T-cell (primary cell): ENCODE results near the gene IFITM10. TPM values are rescaled to one million over a fixed set of nuclear protein-coding genes. Genes with fewer than 3 reads are reported as not detected.

ENCODE experiments used
- ATAC-seq, 4 experiments: fragments of 200-7000 bp in 3 of 4; fragments of 150-1000 bp in 1 of 4; cut with Tn5 transposase; replicated peaks in 1 of 4; 1 replicate in 3 of 4; 2 replicates in 1 of 4; pipeline ENCODE4 v1.10.0; 2021; ENCODE audit warnings: moderate library complexity in 3 of 4, mild to moderate bottlenecking in 2 of 4, moderate number of reproducible peaks in 1 of 4
- CTCF ChIA-PET, 2 donors: fragments of 300-600 bp; sonication (Branson Sonifier 250); formaldehyde crosslinking; loops; one replicate each; lab custom pipeline; 2022; ENCODE audit warnings: antibody characterized with exemption in 2 of 2; lab: Charles Lee
- POLR2A ChIA-PET, 2 donors: fragments of 300-600 bp; sonication (Branson Sonifier 250); formaldehyde crosslinking; loops; one replicate each; lab custom pipeline; 2022; ENCODE audit warnings: antibody characterized with exemption in 2 of 2; lab: Charles Lee
- DNase-seq, 35 experiments: peaks; one replicate each; pipeline versions ENCODE4 v3.0.0 to v3.0.0-alpha.2; 2013 to 2023
- H3K27ac ChIP-seq: one replicate; pipeline ENCODE4 v1.5.1; 2013; ENCODE audit warnings: low read length
- H3K27me3 ChIP-seq, 2 experiments: replicated peaks in 1 of 2; 1 replicate in 1 of 2; 2 replicates in 1 of 2; pipeline versions ENCODE4 v1.6.1 to v1.7.0; 2013; ENCODE audit warnings: low read length in 1 of 2, mixed read lengths in 1 of 2; ENCODE audit not compliant: control insufficient read depth in 2 of 2, insufficient read depth in 2 of 2; ENCODE audit errors: extremely low read depth in 1 of 2
- H3K36me3 ChIP-seq, 2 donors: 1 replicate in 1 of 2; 2 replicates in 1 of 2; pipeline versions ENCODE4 v1.6.1 to v1.7.0; 2013; ENCODE audit warnings: low read length in 1 of 2; ENCODE audit not compliant: control insufficient read depth in 2 of 2, insufficient read depth in 1 of 2; ENCODE audit errors: extremely low read depth in 1 of 2
- H3K4me1 ChIP-seq, 2 experiments: 1 replicate in 1 of 2; 2 replicates in 1 of 2; pipeline versions ENCODE4 v1.6.1 to v1.7.0; 2013; ENCODE audit warnings: low read length in 2 of 2, mixed read lengths in 1 of 2; ENCODE audit not compliant: insufficient read depth in 2 of 2, control insufficient read depth in 1 of 2; ENCODE audit errors: extremely low read depth in 1 of 2
- H3K4me3 ChIP-seq, 2 donors: 1 replicate in 1 of 2; 2 replicates in 1 of 2; pipeline versions ENCODE4 v1.5.1 to v1.7.0; 2013; ENCODE audit warnings: mild to moderate bottlenecking in 2 of 2, low read length in 1 of 2, moderate library complexity in 1 of 2; ENCODE audit not compliant: control insufficient read depth in 1 of 2; ENCODE audit errors: extremely low read depth in 1 of 2
- H3K9me3 ChIP-seq: 2 replicates; pipeline ENCODE4 v1.7.0; 2013
- H3K27ac Mint-ChIP-seq, 2 donors: one replicate each; pipeline ENCODE4 v1.8.0; 2020 to 2021; ENCODE audit warnings: mild to moderate bottlenecking in 2 of 2, mixed read lengths in 2 of 2
- H3K27me3 Mint-ChIP-seq, 2 donors: one replicate each; pipeline ENCODE4 v1.8.0; 2021 to 2022; ENCODE audit warnings: mixed read lengths in 2 of 2
- H3K36me3 Mint-ChIP-seq: one replicate; pipeline ENCODE4 v1.8.0; 2021; ENCODE audit warnings: mixed read lengths
- H3K4me1 Mint-ChIP-seq, 3 donors: one replicate each; pipeline ENCODE4 v1.8.0; 2020 to 2022; ENCODE audit warnings: mixed read lengths in 3 of 3, mild to moderate bottlenecking in 1 of 3
- H3K4me3 Mint-ChIP-seq, 3 donors: one replicate each; pipeline ENCODE4 v1.8.0; 2020 to 2022; ENCODE audit warnings: mild to moderate bottlenecking in 3 of 3, mixed read lengths in 3 of 3, moderate library complexity in 3 of 3
- H3K9me3 Mint-ChIP-seq, 3 donors: one replicate each; pipeline ENCODE4 v1.8.0; 2020 to 2022; ENCODE audit warnings: mixed read lengths in 3 of 3
- WGBS: methylation state at CpG from one replicate; pipeline ENCODE4 v1.1.5; 2013; ENCODE audit warnings: missing lambda C conversion rate; ENCODE audit not compliant: insufficient coverage; 5-methylcytosine and 5-hydroxymethylcytosine counted together
- total RNA-seq, 35 experiments: library from RNA in 6 of 35; stranded (reverse) in 6 of 35; fragments of 120-200 nt in 1 of 35; gene quantifications; one replicate each; pipeline versions ENCODE4 v1.2.1 to v1.2.4 and lab custom pipeline; 2013 to 2026

IFITM10 gene
- total RNA-seq, 5 donors from 2014 or later (not counting 1 experiment from before 2014, with no cell fraction given): 0.72 to 4.2 (median 1.8) TPM

- H3K36me3 ChIP-seq: no peaks in the 10 kb centered on the region
- H3K27ac ChIP-seq: no peak overlapping the region
- 89% methylated on average over 8 of the region's 13 CpGs for WGBS
- no peak overlapping the region for H3K4me3 ChIP-seq
- Mint-ChIP-seq H3K4me3 (no peak overlapping the region), H3K9me3 (peaks cover 16 to 19% (median 17%) of the 10 kb centered on the region in 3 donors), H3K27ac (no peak overlapping the region), H3K27me3 (peaks cover 36 to 54% of the 10 kb centered on the region in 2 donors), H3K4me1 (peaks cover 20 to 50% (median 28%) of the 10 kb centered on the region in 3 donors), H3K36me3 (no peaks in the 10 kb centered on the region)
- DNase-seq (no peak), ATAC-seq (no peak)
- peaks cover 2 to 35% of the 10 kb centered on the region in 2 experiments for H3K4me1 ChIP-seq
- no peaks in the 10 kb centered on the region for H3K9me3 ChIP-seq
- ChIA-PET POLR2A (no interaction called here), CTCF (no interaction called here)
- H3K27me3 ChIP-seq: peaks cover 2 to 70% of the 10 kb centered on the region in 2 experiments
Observed at GRCh38 chr11:1732418-1733008, 17.9 kb downstream of the IFITM10 start.

- Mint-ChIP-seq H3K36me3 (no peaks in the 10 kb centered on the region), H3K27me3 (peaks cover 39 to 60% of the 10 kb centered on the region in 2 donors), H3K27ac (no peak overlapping the region), H3K9me3 (peaks cover 8 to 13% (median 12%) of the 10 kb centered on the region in 3 donors), H3K4me1 (peaks cover 20 to 52% (median 28%) of the 10 kb centered on the region in 3 donors), H3K4me3 (no peak overlapping the region)
- H3K36me3 ChIP-seq: no peaks in the 10 kb centered on the region
- peaks cover 2 to 35% of the 10 kb centered on the region in 2 experiments for H3K4me1 ChIP-seq
- no peak overlapping the region for H3K27ac ChIP-seq
- peaks cover 0 to 76% of the 10 kb centered on the region in 2 experiments for H3K27me3 ChIP-seq
- ChIA-PET CTCF (no interaction called here), POLR2A (interaction anchor here in 1 of 2 donors (0.6 kb wide), 1 partner anchor 76 kb away, joined by 3 read pairs; no protein-coding TSS in a partner anchor)
- no peak overlapping the region for H3K4me3 ChIP-seq
- ATAC-seq (no peak), DNase-seq (no peak)
- 90% methylated on average over 4 of the region's 5 CpGs for WGBS
- H3K9me3 ChIP-seq: no peaks in the 10 kb centered on the region
Observed at GRCh38 chr11:1731451-1732059, 18.8 kb downstream of the IFITM10 start.

GRCh38 chr11:1730059-1730629, 20.3 kb downstream of the IFITM10 start:
- no peaks in the 10 kb centered on the region for H3K36me3 ChIP-seq
- Mint-ChIP-seq H3K9me3 (no peaks in the 10 kb centered on the region), H3K27me3 (peaks cover 30 to 58% of the 10 kb centered on the region in 2 donors), H3K4me1 (peaks cover 20 to 52% (median 28%) of the 10 kb centered on the region in 3 donors), H3K36me3 (no peaks in the 10 kb centered on the region), H3K4me3 (peak overlapping the region in 1 of 3 donors; percentile 79), H3K27ac (no peak overlapping the region)
- H3K27me3 ChIP-seq: peaks cover 0 to 75% of the 10 kb centered on the region in 2 experiments
- peaks cover 2 to 35% of the 10 kb centered on the region in 2 experiments for H3K4me1 ChIP-seq
- DNase-seq: no peak
- no peaks in the 10 kb centered on the region for H3K9me3 ChIP-seq
- no peak overlapping the region for H3K27ac ChIP-seq
- POLR2A ChIA-PET: no interaction called here
- CTCF ChIA-PET: no interaction called here
- 79% methylated on average over 2 of the region's 11 CpGs for WGBS
- no peak for ATAC-seq
- H3K4me3 ChIP-seq: no peak overlapping the region

GRCh38 chr11:1729692-1730011, 20.7 kb downstream of the IFITM10 start:
- Mint-ChIP-seq H3K36me3 (no peaks in the 10 kb centered on the region), H3K4me3 (peak overlapping the region in 1 of 3 donors; percentile 79), H3K4me1 (peaks cover 20 to 52% (median 28%) of the 10 kb centered on the region in 3 donors), H3K9me3 (no peaks in the 10 kb centered on the region), H3K27ac (no peak overlapping the region), H3K27me3 (peaks cover 30 to 58% of the 10 kb centered on the region in 2 donors)
- Histone ChIP-seq H3K36me3 (no peaks in the 10 kb centered on the region), H3K27me3 (peaks cover 0 to 70% of the 10 kb centered on the region in 2 experiments), H3K4me1 (peaks cover 2 to 34% of the 10 kb centered on the region in 2 experiments), H3K9me3 (no peaks in the 10 kb centered on the region), H3K4me3 (no peak overlapping the region), H3K27ac (no peak overlapping the region)
- ChIA-PET CTCF (no interaction called here), POLR2A (no interaction called here)
- no peak for DNase-seq
- 76% methylated on average over 9 of the region's 9 CpGs for WGBS
- ATAC-seq: no peak

GRCh38 chr11:1728931-1729691, 21.3 kb downstream of the IFITM10 start:
- ChIA-PET POLR2A (no interaction called here), CTCF (no interaction called here)
- Mint-ChIP-seq H3K4me1 (peaks cover 16 to 46% (median 24%) of the 10 kb centered on the region in 3 donors), H3K27me3 (peaks cover 29 to 59% of the 10 kb centered on the region in 2 donors), H3K36me3 (no peaks in the 10 kb centered on the region), H3K9me3 (no peaks in the 10 kb centered on the region), H3K27ac (no peak overlapping the region), H3K4me3 (peak overlapping the region; percentile 6 to 79 (median 14))
- Histone ChIP-seq H3K9me3 (no peaks in the 10 kb centered on the region), H3K27ac (no peak overlapping the region), H3K4me1 (peaks cover under 1 to 28% of the 10 kb centered on the region in 2 experiments), H3K36me3 (no peaks in the 10 kb centered on the region), H3K4me3 (no peak overlapping the region), H3K27me3 (peaks cover 0 to 66% of the 10 kb centered on the region in 2 experiments)
- peak in 4 of 35 experiments; percentile 25 to 36 (median 26) for DNase-seq
- ATAC-seq: peak; percentile 34 to 76 (median 46)
- WGBS: 37% methylated on average over 15 of the region's 25 CpGs

GRCh38 chr11:1728301-1728700, 22.1 kb downstream of the IFITM10 start:
- ChIA-PET CTCF (no interaction called here), POLR2A (no interaction called here)
- peak overlapping the region in 1 of 3 donors; percentile 79 for H3K4me3 Mint-ChIP-seq

More at GRCh38 chr11:1728301-1728700, 22.1 kb downstream of the IFITM10 start:
- Histone ChIP-seq H3K4me3 (no peak overlapping the region), H3K27me3 (peaks cover 0 to 58% of the 10 kb centered on the region in 2 experiments), H3K36me3 (no peaks in the 10 kb centered on the region), H3K27ac (no peak overlapping the region), H3K4me1 (peaks cover 0 to 20% of the 10 kb centered on the region in 2 experiments), H3K9me3 (no peaks in the 10 kb centered on the region)
- Mint-ChIP-seq H3K36me3 (no peaks in the 10 kb centered on the region), H3K4me1 (peaks cover 8 to 38% (median 16%) of the 10 kb centered on the region in 3 donors), H3K27ac (no peak overlapping the region), H3K9me3 (no peaks in the 10 kb centered on the region), H3K27me3 (peaks cover 25 to 54% of the 10 kb centered on the region in 2 donors)
- ATAC-seq (no peak), DNase-seq (no peak)
- 53% methylated on average over 4 of the region's 4 CpGs for WGBS
